Naive thymus-derived CD4-positive, alpha-beta T cell (primary cell): ENCODE measurements around the gene CRHBP. TPM values are rescaled to one million over a fixed set of nuclear protein-coding genes. Genes with fewer than 3 reads are reported as not detected.

Source experiments
- ATAC-seq: fragments of 150-1000 bp; cut with Tn5 transposase; 2 replicates; pipeline ENCODE4 v1.10.0; 2021; ENCODE audit warnings: mild to moderate bottlenecking, moderate library complexity
- CTCF ChIA-PET: fragments of 350-600 bp; sonication (Branson Sonifier 250); formaldehyde crosslinking; loops from one replicate; lab custom pipeline; 2021; ENCODE audit warnings: antibody characterized with exemption; lab: Charles Lee
- POLR2A ChIA-PET: fragments of 350-600 bp; sonication (Branson Sonifier 250); formaldehyde crosslinking; loops from one replicate; lab custom pipeline; 2021; ENCODE audit warnings: antibody characterized with exemption, inconsistent platforms; lab: Charles Lee
- DNase-seq, 9 donors: peaks; one replicate each; pipeline versions ENCODE4 v3.0.0 to v3.0.0-alpha.2; 2020 to 2022; ENCODE audit warnings: mixed read lengths in 1 of 9
- H3K27ac ChIP-seq: one replicate; pipeline ENCODE4 v1.7.0; 2013; ENCODE audit warnings: mild to moderate bottlenecking, low read depth, low read length, moderate library complexity
- H3K27me3 ChIP-seq, 2 donors: one replicate each; pipeline ENCODE4 v1.7.0; 2013; ENCODE audit warnings: low read length in 2 of 2, mild to moderate bottlenecking in 2 of 2, moderate library complexity in 2 of 2; ENCODE audit not compliant: control insufficient read depth in 2 of 2, insufficient read depth in 2 of 2
- H3K36me3 ChIP-seq, 3 experiments: 1 replicate in 2 of 3; 2 replicates in 1 of 3; pipeline ENCODE4 v1.7.0; 2013; ENCODE audit warnings: low read length in 3 of 3, mild to moderate bottlenecking in 3 of 3, moderate library complexity in 1 of 3; ENCODE audit not compliant: insufficient read depth in 3 of 3, control insufficient read depth in 2 of 3
- H3K4me1 ChIP-seq, 2 donors: one replicate each; pipeline ENCODE4 v1.7.0; 2013; ENCODE audit warnings: low read length in 2 of 2, mild to moderate bottlenecking in 2 of 2, moderate library complexity in 1 of 2; ENCODE audit not compliant: control insufficient read depth in 2 of 2, insufficient read depth in 2 of 2
- H3K4me3 ChIP-seq: 2 replicates; pipeline ENCODE4 v1.7.0; 2013; ENCODE audit warnings: mild to moderate bottlenecking, low read length
- H3K9me3 ChIP-seq, 3 experiments: 1 replicate in 2 of 3; 2 replicates in 1 of 3; pipeline ENCODE4 v1.7.0; 2013; ENCODE audit warnings: low read length in 3 of 3; ENCODE audit not compliant: control insufficient read depth in 2 of 3
- H3K27ac Mint-ChIP-seq, 9 donors: one replicate each; pipeline ENCODE4 v1.8.0; 2020 to 2022; ENCODE audit warnings: mixed read lengths in 9 of 9, mild to moderate bottlenecking in 8 of 9, moderate library complexity in 5 of 9, inconsistent platforms in 2 of 9
- H3K27me3 Mint-ChIP-seq, 5 donors: one replicate each; pipeline ENCODE4 v1.8.0; 2021 to 2022; ENCODE audit warnings: mixed read lengths in 5 of 5, mild to moderate bottlenecking in 1 of 5
- H3K36me3 Mint-ChIP-seq, 5 donors: one replicate each; pipeline ENCODE4 v1.8.0; 2020 to 2022; ENCODE audit warnings: mixed read lengths in 5 of 5, mild to moderate bottlenecking in 3 of 5, inconsistent platforms in 1 of 5
- H3K4me1 Mint-ChIP-seq, 7 donors: one replicate each; pipeline ENCODE4 v1.8.0; 2020 to 2022; ENCODE audit warnings: mixed read lengths in 7 of 7, mild to moderate bottlenecking in 3 of 7, inconsistent platforms in 1 of 7
- H3K4me3 Mint-ChIP-seq, 10 donors: one replicate each; pipeline ENCODE4 v1.8.0; 2020 to 2022; ENCODE audit warnings: mild to moderate bottlenecking in 10 of 10, mixed read lengths in 10 of 10, moderate library complexity in 6 of 10, inconsistent platforms in 2 of 10
- H3K9me3 Mint-ChIP-seq, 11 donors: one replicate each; pipeline ENCODE4 v1.8.0; 2020 to 2022; ENCODE audit warnings: mixed read lengths in 11 of 11, mild to moderate bottlenecking in 4 of 11, inconsistent platforms in 1 of 11, moderate library complexity in 1 of 11
- intact Hi-C, 2 donors: fragments of 100-400 bp; cut with micrococcal nuclease; formaldehyde crosslinking; loops; one replicate each; pipeline ENCODE4 v1.15.1; 2023
- polyA plus RNA-seq, 2 donors: library from polyadenylated mRNA; unstranded; fragments of 300-500 nt; fragmentation: Illumina TruSeq; gene quantifications; one replicate each; pipeline ENCODE4 v1.2.3, GENCODE V29; 2021
- total RNA-seq, 6 experiments: library from RNA in 5 of 6; stranded (reverse) in 5 of 6; gene quantifications; 1 replicate in 5 of 6; 2 replicates in 1 of 6; pipeline ENCODE4 v1.2.3 and lab custom pipeline; 2021 to 2026

Gene CRHBP
- total and polyA plus RNA-seq, 7 experiments from 2014 or later = 0.60 to 3.2 TPM; not detected in 5

GRCh38 chr5:77008413-77008812 lies 55.6 kb downstream of the CRHBP start:
- Histone ChIP-seq H3K4me1 (no peaks in the 10 kb centered on the region), H3K4me3 (no peak overlapping the region), H3K36me3 (no peaks in the 10 kb centered on the region), H3K9me3 (no peaks in the 10 kb centered on the region), H3K27me3 (no peaks in the 10 kb centered on the region), H3K27ac (no peak overlapping the region)
- ATAC-seq (no peak), DNase-seq (no peak)
- Mint-ChIP-seq H3K27me3 (peaks cover 17 to 37% (median 31%) of the 10 kb centered on the region in 5 donors), H3K9me3 (peaks cover 0 to 4% (median 0%) of the 10 kb centered on the region in 11 donors), H3K4me1 (peaks cover 0 to 13% (median 0%) of the 10 kb centered on the region in 7 donors), H3K4me3 (no peak overlapping the region), H3K27ac (no peak overlapping the region), H3K36me3 (no peaks in the 10 kb centered on the region)
- ChIA-PET CTCF (no interaction called here), POLR2A (no interaction called here)
- intact Hi-C loops = no loop called here

GRCh38 chr5:77010243-77010642 lies 57.4 kb downstream of the CRHBP start:
- Histone ChIP-seq H3K27me3 (no peaks in the 10 kb centered on the region), H3K27ac (no peak overlapping the region), H3K9me3 (no peaks in the 10 kb centered on the region), H3K4me3 (no peak overlapping the region), H3K36me3 (no peaks in the 10 kb centered on the region), H3K4me1 (no peaks in the 10 kb centered on the region)
- CTCF ChIA-PET = no interaction called here
- intact Hi-C loops = no loop called here
- Mint-ChIP-seq H3K36me3 (no peaks in the 10 kb centered on the region), H3K27me3 (peaks cover 11 to 34% (median 22%) of the 10 kb centered on the region in 5 donors), H3K4me3 (no peak overlapping the region), H3K9me3 (peaks cover 0 to 4% (median 0%) of the 10 kb centered on the region in 11 donors), H3K27ac (no peak overlapping the region), H3K4me1 (peaks cover 0 to 13% (median 0%) of the 10 kb centered on the region in 7 donors)
- ATAC-seq (no peak), DNase-seq (no peak)
- POLR2A ChIA-PET = no interaction called here

- POLR2A ChIA-PET = no interaction called here
- H3K4me3 Mint-ChIP-seq = no peak overlapping the region
- H3K4me3 ChIP-seq = no peak overlapping the region
Measured at GRCh38 chr5:77011498-77011897, 58.7 kb downstream of the CRHBP start.

GRCh38 chr5:77012601-77013000 lies 59.8 kb downstream of the CRHBP start:
- Mint-ChIP-seq H3K27me3 (peaks cover 10 to 39% (median 18%) of the 10 kb centered on the region in 5 donors), H3K27ac (no peak overlapping the region), H3K4me3 (no peak overlapping the region), H3K9me3 (peaks cover 0 to 4% (median 0%) of the 10 kb centered on the region in 11 donors), H3K36me3 (no peaks in the 10 kb centered on the region), H3K4me1 (peaks cover 0 to 13% (median 0%) of the 10 kb centered on the region in 7 donors)
- Histone ChIP-seq H3K27ac (no peak overlapping the region), H3K4me1 (no peaks in the 10 kb centered on the region), H3K9me3 (no peaks in the 10 kb centered on the region), H3K36me3 (no peaks in the 10 kb centered on the region), H3K27me3 (no peaks in the 10 kb centered on the region), H3K4me3 (no peak overlapping the region)
- DNase-seq = no peak
- ATAC-seq = no peak
- intact Hi-C loops = no loop called here
- ChIA-PET CTCF (interaction anchor here (1.5 kb wide), 1 partner anchor 82 kb away, joined by 3 read pairs; no protein-coding TSS in a partner anchor), POLR2A (no interaction called here)

More at GRCh38 chr5:77011498-77011897, 58.7 kb downstream of the CRHBP start:
- Mint-ChIP-seq H3K4me1 (peaks cover 0 to 13% (median 0%) of the 10 kb centered on the region in 7 donors), H3K27me3 (peaks cover 13 to 32% (median 17%) of the 10 kb centered on the region in 5 donors), H3K27ac (no peak overlapping the region), H3K36me3 (no peaks in the 10 kb centered on the region), H3K9me3 (peaks cover 0 to 4% (median 0%) of the 10 kb centered on the region in 11 donors)
- intact Hi-C loops = no loop called here
- Histone ChIP-seq H3K36me3 (no peaks in the 10 kb centered on the region), H3K4me1 (no peaks in the 10 kb centered on the region), H3K9me3 (no peaks in the 10 kb centered on the region), H3K27me3 (no peaks in the 10 kb centered on the region), H3K27ac (no peak overlapping the region)
- ATAC-seq = no peak
- CTCF ChIA-PET = no interaction called here
- no peak for DNase-seq

- Histone ChIP-seq H3K4me3 (no peak overlapping the region), H3K4me1 (no peaks in the 10 kb centered on the region), H3K36me3 (no peaks in the 10 kb centered on the region), H3K9me3 (no peaks in the 10 kb centered on the region), H3K27me3 (no peaks in the 10 kb centered on the region), H3K27ac (no peak overlapping the region)
- no peak overlapping the region for H3K4me3 Mint-ChIP-seq
- POLR2A ChIA-PET = no interaction called here
- H3K27me3 Mint-ChIP-seq = peaks cover 13 to 43% (median 23%) of the 10 kb centered on the region in 5 donors
- CTCF ChIA-PET = interaction anchor here (0.7 kb wide), 1 partner anchor 417 kb away, joined by 3 read pairs; no protein-coding TSS in a partner anchor
- peaks cover 0 to 13% (median 0%) of the 10 kb centered on the region in 7 donors for H3K4me1 Mint-ChIP-seq
- no peaks in the 10 kb centered on the region for H3K9me3 Mint-ChIP-seq
- intact Hi-C loops = loop anchor here in 1 of 2 donors (1.0 to 5.0 kb wide), 2 partner anchors 148 to 414 kb away; no protein-coding TSS in a partner anchor
- peak in 5 of 9 donors; percentile 2 to 21 (median 8) for DNase-seq
- H3K27ac Mint-ChIP-seq = no peak overlapping the region
- no peaks in the 10 kb centered on the region for H3K36me3 Mint-ChIP-seq
- ATAC-seq = no peak
Measured at GRCh38 chr5:77015938-77016569, 63.2 kb downstream of the CRHBP start.

- Histone ChIP-seq H3K27me3 (no peaks in the 10 kb centered on the region), H3K4me3 (no peak overlapping the region)
- no peak overlapping the region for H3K27ac Mint-ChIP-seq
Measured at GRCh38 chr5:77016962-77017361, 64.1 kb downstream of the CRHBP start.

More at GRCh38 chr5:77016962-77017361, 64.1 kb downstream of the CRHBP start:
- Histone ChIP-seq H3K4me1 (no peaks in the 10 kb centered on the region), H3K27ac (no peak overlapping the region), H3K9me3 (no peaks in the 10 kb centered on the region), H3K36me3 (no peaks in the 10 kb centered on the region)
- intact Hi-C loops = loop anchor here in 1 of 2 donors (1.0 to 5.0 kb wide), 2 partner anchors 149 to 415 kb away; no protein-coding TSS in a partner anchor
- no peaks in the 10 kb centered on the region for H3K9me3 Mint-ChIP-seq
- DNase-seq (no peak), ATAC-seq (no peak)
- POLR2A ChIA-PET = no interaction called here
- CTCF ChIA-PET = no interaction called here
- H3K36me3 Mint-ChIP-seq = no peaks in the 10 kb centered on the region
- no peak overlapping the region for H3K4me3 Mint-ChIP-seq
- peaks cover 0 to 13% (median 0%) of the 10 kb centered on the region in 7 donors for H3K4me1 Mint-ChIP-seq
- peaks cover 20 to 52% (median 29%) of the 10 kb centered on the region in 5 donors for H3K27me3 Mint-ChIP-seq
